Testis (tissue), 2 donors: ENCODE measurements around the gene COL2A1.

ENCODE experiments used
- CTCF ChIP-seq, 3 experiments: fragments of 450-650 bp in 2 of 3; fragments of 200-600 bp in 1 of 3; sonication (generic) in 1 of 3; IDR thresholded peaks; one replicate each; pipeline ENCODE4 v1.5.1; 2016 to 2019; ENCODE audit warnings: antibody characterized with exemption in 3 of 3, mild to moderate bottlenecking in 2 of 3, moderate library complexity in 1 of 3
- POLR2A ChIP-seq: fragments of 450-650 bp; IDR thresholded peaks from one replicate; pipeline ENCODE4 v1.6.1; 2017; ENCODE audit warnings: antibody characterized with exemption, mild to moderate bottlenecking, moderate library complexity

DNA sequence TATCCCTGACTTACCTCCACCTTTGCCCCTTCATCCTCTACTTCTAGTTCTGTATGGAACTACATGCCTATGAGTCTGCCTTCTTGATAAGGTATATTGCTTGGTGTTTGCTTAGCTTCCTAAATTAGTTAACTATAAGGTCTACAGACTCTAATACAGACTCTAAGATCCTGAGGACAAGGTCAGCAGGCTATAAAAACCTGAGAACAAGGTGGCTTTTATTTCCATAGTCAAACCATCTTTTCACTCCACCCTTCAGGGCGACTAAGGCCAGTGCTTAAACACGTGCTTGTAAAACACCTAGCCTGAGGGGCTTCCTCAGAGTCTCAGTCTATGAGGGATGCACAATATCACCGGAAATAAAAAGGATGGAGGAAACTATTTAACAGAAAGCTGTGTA, 36.1 kb upstream of the COL2A1 start:
- TF ChIP-seq CTCF (IDR thresholded peaks at IDR 0.05), result no peak
- TF ChIP-seq POLR2A, result no peak
